Stimulated activated CD4-positive, alpha-beta T cell treated with anti-CD3 and anti-CD28 coated beads, Interleukin-12 subunit alpha, Interleukin-12 subunit beta, amount 100 ng/mL, for 48 hours (primary cell): ENCODE results near the gene ING4.
A peak's percentile ranks its signal among the peaks of the same experiment; 100 is the strongest.

Source experiments
- DNase-seq, 3 donors: peaks; one replicate each; pipeline ENCODE4 v3.0.0-alpha.2; 2020; ENCODE audit warnings: low read depth in 2 of 3, low spot score in 1 of 3

Gene ING4

GRCh38 chr12:6635856-6636531 is 26.9 kb downstream of the ING4 start, which contains the start of gene LPAR5:
LPAR5 (minus strand) TSS chr12:6635959; CDS start chr12:6621248, 14,711 bp downstream.
- DNase-seq: no peak

- peak in 1 of 3 donors; percentile 44 for DNase-seq
These were observed 27.5 kb downstream of the ING4 start for GRCh38 chr12:6635375-6635855.

GRCh38 chr12:6632026-6632983 is 30.6 kb downstream of the ING4 start:
- DNase-seq: no peak

GRCh38 chr12:6631549-6631961 is 31.4 kb downstream of the ING4 start:
- DNase-seq: no peak

- DNase-seq: no peak
These were observed 32.2 kb downstream of the ING4 start for GRCh38 chr12:6630736-6631135.

- DNase-seq: no peak
These were observed 35.3 kb downstream of the ING4 start for GRCh38 chr12:6627616-6628015.

- no peak for DNase-seq
These were observed 36.1 kb downstream of the ING4 start for GRCh38 chr12:6626654-6627283.

- no peak for DNase-seq
These were observed 42.0 kb downstream of the ING4 start for GRCh38 chr12:6620885-6621274.

GRCh38 chr12:6620137-6620884 is 42.6 kb downstream of the ING4 start:
- peak in 1 of 3 donors; percentile 34 for DNase-seq

- no peak for DNase-seq
These were observed 44.3 kb downstream of the ING4 start for GRCh38 chr12:6618483-6619225.

- no peak for DNase-seq
These were observed 47.1 kb downstream of the ING4 start for GRCh38 chr12:6615802-6616201.

- no peak for DNase-seq
These were observed 48.3 kb downstream of the ING4 start for GRCh38 chr12:6614513-6615172.

- DNase-seq: no peak
These were observed 49.0 kb downstream of the ING4 start for GRCh38 chr12:6613776-6614512.

GRCh38 chr12:6613015-6613775 is 49.7 kb downstream of the ING4 start:
- no peak for DNase-seq

GRCh38 chr12:6612652-6613014 is 50.3 kb downstream of the ING4 start:
- no peak for DNase-seq

- DNase-seq: no peak
These were observed 50.7 kb downstream of the ING4 start for GRCh38 chr12:6612247-6612646.

GRCh38 chr12:6608592-6609281 is 54.2 kb downstream of the ING4 start:
- no peak for DNase-seq
